AML-193 (cell line): Measurements from ENCODE around the gene MCTP1.

Experiments
- DNase-seq, 2 experiments: peaks; one replicate each; lab custom pipeline; 2025; lab: John Stamatoyannopoulos, UW

The MCTP1 gene

DNA sequence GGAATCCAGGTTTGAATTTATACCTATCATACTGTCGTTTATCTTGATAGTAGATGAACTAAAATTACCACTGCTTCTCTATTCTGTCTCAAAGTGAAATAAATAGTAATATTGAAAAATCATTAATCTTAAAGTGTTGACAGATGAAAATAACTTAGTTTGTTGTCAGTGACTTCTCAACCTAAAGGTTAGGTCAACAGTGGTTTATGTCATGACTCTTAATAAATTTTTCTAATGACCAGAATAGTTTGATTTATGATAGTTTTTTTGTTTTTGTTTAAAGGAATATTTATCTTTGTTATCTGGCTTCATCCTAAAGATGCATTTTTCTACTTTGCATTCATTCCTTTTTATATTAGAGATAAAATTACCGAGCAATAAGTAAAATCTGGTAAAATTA, 585.3 kb downstream of the MCTP1 start:
- no peak for DNase-seq

DNA sequence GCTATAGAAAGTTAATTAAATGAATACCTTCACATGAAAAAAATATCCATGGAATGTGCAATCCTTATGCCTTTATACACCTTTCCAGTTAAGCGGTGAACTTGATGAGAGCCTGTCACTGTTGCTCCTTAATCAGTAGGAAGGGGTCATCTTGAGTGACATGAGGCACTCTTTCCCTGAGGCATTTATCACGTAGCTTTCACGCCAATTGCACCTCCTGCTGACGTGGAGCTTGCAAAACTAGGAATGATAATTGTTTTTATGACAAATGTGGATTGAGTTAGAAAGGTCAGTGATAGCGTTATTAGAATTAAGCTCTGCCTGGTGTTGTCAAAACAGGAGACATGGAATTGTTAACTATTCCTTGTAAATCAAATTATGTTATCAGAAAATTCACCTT, 586.7 kb downstream of the MCTP1 start:
- DNase-seq, result no peak

DNA sequence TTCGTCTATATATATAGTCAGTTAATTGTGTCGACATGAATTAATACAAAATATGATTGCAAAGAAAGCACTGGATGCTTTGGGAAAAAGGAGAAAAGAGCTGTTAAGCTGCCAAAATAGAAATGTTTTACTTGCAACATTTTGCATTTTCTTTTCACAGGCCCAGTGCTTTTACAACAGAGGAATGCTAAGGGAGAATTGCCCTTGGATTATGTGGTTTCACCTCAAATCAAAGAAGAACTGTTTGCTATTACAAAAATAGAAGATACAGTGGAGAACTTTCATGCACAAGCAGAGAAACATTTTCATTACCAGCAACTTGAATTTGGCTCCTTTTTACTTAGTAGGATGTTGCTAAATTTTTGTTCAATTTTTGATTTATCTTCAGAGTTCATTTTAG, 590.2 kb downstream of the MCTP1 start:
- DNase-seq, result no peak

DNA sequence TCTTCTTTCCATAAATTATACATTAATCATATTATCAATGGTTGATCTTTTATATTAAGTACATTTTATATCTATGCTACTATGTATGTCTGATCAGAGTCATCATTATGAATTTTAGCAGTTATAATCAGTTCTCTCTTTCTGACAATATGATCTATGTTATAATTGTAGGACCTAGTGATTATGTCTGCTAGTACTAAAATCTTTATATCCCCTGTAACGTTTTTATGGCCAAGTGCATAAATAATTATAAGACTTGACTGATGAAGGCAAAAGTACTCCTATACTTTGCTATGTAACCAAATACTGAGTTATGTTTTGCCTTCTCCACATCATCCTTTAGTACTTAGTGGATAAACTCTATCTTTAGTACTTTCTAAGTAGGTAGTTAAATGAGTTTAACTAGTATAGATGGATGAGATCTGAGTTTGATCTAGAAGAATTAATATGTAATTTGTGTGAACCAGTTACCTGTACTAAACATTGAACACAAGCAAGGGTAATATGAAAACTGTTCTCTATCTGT, 591.0 kb downstream of the MCTP1 start:
- no peak for DNase-seq

DNA sequence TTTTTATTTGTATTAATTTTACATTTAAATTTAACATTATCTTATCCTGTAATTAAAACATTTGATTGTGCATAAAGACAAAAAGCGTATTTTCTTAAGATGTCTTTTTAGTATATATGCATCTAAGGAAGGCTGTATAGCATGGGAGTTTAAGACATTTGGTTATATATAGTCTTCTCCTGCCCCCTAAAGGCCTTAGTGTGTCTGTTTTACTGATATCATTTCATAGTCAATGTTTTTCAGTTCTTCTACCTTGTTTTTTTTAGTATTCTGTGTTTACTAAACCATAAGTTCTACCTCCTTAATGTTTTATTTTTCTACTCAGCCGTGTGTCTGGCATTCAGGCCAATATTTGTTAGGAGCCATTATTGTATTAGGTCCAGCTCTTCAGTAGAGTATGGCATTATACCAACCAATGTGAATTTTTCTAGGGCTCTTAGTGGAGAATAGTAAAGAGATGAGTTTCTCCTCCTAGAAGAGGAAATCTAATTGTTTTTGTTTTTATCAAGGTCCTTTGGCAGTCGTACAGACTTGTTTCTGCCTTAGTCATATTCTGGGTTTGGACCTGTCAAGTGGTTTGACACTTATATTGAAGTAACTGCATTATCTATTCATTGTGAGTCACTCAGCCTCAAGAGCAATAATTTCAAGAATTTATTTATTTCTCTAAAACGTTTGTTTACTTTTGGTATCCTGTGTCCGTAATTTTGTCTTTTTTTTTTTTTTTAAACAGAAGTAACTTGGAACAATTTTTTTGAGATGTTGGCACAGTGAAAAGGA, 591.7 kb downstream of the MCTP1 start:
- DNase-seq, result peak; percentile 57 to 61

DNA sequence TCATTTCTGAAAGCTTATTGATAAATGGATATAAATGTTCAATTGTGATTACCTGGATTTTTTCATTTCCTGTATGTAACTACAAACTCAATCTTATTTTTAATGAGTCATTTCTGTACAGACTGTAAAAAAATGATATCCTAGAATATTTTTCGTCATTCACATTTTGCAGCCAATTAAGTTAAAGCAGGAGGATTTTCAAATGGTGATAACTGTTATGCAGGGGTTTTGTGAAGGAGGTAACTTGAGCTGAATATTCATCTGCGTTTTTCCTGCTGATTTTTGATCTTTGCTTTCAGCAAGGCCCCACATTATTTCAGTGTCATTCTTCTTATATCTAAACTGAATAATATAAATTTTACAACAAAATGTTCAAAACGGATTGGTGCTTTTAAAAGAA, 592.3 kb downstream of the MCTP1 start:
- DNase-seq, result no peak

DNA sequence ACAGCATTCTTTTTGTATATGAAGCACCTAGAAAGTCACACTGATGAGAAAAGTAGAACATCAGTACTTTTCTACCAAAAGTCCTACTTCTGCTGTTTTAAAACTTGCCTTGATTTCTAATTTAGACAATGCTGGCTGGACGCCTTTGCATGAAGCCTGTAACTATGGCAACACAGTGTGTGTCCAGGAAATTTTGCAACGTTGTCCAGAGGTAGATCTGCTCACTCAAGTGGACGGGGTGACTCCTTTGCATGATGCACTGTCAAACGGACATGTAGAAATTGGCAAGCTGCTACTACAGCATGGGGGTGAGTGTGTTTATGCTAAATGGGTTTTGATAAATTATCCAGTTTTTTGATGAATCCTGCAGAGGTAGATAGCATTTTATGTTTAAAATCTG, 592.9 kb downstream of the MCTP1 start:
- peak in 1 of 2 experiments; percentile 9 for DNase-seq

DNA sequence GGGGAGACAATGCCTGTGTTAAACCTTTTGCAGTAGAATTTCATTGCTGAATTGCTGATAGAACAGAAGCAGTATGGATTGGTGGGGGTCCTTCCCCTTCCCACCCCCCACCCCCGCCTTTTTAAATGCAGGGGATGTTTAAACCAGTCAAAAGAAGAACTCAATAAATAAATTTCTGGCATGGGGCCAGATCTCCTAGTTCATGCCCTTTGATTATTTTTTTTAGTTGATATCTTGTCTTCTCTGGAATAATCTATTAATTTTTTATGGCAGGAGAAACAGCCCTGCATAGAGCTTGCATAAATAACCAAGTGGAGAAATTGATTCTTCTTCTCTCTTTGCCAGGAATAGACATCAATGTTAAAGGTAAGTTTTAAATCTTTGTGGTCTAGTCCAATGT, 593.6 kb downstream of the MCTP1 start:
- DNase-seq, result no peak

DNA sequence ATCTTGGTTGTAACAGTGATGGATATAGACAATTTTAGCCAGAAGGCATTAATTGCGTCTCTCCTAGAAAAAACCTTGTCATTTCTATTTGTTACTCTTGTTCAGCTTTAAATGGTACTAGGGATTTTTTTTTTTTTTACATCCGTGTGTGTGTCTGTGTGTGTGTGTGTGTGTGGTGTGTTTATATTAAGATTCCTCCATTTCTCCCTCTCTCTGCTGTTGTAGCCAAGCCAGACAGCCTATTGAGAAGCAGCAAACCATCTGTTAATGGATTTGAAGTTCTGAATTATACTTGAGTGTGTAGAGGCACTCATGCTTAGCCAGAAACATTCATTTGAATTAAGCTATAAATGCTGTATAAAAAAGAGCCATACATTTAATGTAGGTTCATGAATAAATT, 594.1 kb downstream of the MCTP1 start:
- no peak for DNase-seq

DNA sequence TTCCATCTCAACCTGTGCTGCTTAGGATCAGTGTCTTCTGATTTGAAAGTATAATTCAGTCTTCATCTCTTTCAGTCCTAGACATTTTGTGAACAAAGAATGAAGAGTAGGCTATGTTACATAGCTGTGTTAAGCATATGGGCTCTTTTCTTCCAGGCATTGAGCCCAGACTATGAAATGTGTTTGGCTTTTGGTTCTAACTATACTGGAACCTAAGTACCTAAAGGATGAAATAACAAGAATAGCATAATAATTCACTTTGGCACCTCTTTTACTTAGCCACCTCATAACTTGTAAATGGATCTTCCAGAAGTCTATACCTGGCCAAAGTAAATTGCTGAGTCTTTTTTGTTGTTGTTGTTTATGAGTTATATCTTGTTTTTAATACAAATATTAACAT, 595.0 kb downstream of the MCTP1 start:
- no peak for DNase-seq

DNA sequence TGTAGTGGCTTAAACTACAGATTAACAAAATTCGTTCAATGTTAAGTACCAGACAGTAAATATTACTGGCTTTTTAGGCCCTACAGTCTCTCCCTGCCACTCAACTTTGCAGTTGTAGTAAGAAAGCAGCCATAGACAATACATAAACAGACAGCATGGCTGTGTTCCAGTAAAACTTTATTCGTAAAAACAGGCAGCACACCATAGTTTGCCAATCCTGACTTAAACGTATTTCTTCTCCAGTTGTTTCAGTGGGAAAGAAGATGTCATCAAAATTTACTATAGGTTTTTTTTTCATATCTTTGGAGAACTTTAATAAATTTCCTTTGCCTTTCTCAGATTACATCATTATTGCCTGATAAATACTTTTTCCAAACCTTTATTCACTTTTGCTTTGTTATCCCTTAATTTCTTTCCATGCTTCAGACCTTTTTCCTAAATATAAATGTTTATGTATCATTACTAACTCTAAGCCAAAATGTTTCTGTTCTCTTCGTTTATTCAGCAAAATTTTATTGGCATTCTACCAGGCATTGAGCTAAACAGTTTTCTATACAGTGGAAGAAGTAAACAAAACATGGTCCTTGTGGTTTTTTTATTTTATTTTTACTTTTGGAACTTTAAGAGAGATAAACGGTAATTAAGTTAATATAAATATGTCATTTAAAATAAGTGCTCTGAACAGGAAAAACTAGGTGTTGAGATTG, 601.9 kb downstream of the MCTP1 start:
- DNase-seq, result no peak

DNA sequence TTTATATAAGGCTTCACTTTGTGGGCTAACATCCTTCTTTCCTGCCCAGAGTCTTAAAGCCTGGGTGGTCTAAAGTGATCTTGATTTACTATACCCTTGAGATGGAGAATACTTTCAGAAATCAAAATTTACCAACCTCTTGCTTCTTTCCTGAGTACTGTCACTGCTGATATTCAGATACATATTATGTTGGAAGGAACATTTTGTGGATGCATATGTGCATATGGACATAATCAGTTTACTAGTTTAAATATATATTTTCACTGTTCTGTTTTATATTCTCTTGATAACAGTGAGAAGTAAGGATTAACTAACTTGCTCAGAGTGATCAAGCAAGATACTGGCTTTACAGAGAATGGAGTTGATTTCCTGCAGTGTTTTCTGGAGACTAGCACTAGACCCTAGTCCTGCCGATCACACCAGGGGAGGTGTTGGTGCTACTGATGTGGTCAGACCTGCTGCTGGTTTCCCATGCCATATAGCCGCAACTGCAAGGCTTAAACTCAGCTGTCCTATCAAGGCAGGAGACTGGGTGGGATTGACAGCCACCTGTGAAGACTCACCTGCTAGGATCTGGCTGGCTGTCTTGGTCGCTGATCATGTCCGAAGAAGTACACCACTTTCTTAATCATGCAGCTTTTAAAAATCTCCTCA, 608.8 kb downstream of the MCTP1 start:
- no peak for DNase-seq

DNA sequence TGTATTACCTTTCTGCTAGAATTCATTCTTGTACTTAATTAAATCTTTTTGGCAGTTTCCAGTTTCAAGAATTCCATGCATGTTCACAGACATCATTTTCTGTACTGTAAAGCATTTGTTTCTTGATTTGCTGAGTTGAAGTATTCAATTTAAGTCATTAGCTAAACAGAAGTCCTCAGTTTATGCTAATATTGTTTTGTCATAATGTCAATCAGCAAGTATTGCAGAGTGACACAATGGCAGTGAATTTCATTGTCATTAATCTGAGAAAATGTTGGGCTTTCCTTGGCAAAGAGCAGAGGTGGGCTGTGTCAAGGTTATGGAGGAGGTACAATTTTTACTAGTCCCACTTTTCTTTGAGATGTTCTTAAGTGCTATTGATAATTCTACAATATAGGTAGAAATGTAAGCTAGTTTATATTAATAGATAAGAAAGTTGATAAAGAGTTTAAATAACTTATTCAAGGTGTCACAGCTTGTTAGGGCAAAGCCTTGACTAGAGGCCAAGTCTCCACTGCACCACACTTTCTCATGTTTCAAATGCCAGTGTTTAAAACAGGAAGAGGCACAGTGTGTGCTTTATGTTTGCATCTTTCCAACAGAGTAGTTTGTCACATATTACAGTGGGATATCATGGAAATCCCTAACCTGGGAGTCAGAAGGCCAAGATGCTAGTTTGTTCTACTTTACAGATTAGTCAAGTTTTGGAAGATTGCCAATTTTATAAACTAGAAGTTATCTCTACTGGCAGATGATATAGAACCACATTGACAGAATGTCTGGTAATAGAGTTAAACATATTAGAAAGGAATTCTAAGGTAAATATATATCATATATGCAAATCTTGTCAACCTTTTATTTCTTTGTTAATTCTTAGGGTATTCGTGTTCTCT, 610.2 kb downstream of the MCTP1 start:
- no peak for DNase-seq

DNA sequence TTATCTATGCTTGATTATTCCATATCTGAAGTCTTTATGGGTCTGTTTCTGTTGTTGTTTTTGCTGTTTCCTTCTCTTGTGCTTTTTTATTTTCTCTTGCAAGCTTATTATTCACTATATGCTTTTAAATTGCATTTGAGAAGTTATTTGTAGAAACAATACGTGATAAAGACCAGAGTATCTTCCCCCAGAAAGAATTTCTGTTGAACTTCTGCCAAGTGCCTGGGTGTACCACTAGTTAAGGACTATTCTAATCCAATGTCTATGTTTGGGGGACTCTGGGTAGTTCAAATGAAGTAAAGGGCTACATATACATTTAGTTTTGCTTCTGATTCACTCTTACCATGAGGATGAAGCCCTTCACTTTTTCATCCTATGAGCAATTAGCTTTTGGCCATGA, 612.1 kb downstream of the MCTP1 start:
- no peak for DNase-seq

DNA sequence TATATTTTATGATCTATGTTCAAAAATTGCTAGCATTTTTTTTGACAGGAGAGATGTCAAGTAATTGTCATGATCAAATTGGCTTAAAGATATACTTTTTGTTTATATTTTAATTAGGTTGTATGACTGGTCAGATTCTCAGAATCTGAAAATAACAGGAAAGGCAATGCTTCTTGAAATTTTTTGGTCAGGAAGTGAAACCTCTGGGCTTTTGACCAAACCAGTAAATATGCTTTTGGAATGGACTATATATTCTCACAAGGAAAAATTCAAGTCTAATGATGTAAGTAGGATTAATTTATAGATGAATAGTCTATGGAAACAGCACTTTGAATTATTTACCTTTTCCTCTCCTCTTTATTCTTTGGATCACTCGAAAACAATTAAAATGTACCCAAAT, 614.2 kb downstream of the MCTP1 start:
- DNase-seq, result no peak

DNA sequence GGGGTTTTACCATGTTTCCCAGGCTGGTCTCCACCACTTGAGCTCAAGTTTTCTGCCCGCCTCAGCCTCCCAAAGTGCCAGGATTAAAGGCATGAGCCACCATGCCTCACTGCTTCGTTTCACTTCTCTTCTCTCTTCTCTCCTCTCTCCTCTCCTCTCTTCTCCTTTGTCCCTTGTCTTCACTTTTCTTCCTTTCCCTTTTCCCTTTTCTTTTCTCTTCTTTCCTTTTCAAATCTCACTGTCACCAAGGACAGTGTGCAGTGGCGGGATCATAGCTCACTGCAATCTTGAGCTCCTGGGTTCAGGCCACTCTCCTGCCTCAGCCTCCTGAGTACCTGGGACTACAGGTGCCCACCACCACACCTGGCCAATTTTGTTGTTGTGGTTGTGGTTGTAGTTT, 617.0 kb downstream of the MCTP1 start:
- DNase-seq, result no peak

DNA sequence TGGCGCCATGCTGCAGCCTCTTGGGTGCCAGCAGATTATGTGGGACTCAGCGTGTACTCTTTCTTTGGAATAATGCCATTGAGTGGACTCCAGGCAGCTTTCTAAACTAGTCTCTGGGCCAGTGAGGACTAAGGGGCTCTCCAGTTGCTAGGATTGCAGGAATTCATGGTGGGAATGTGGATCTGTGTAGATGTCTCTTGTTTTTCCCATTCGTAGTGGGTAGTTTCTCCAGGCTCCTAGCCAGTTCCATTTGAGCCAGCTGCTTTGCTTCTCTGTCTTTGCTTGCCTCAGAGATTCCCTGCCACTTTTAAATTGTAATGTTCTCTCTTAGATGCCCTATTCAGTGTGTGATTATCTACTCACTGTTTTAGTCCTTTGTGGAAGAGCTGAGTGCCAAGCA, 623.8 kb downstream of the MCTP1 start:
- DNase-seq, result no peak

DNA sequence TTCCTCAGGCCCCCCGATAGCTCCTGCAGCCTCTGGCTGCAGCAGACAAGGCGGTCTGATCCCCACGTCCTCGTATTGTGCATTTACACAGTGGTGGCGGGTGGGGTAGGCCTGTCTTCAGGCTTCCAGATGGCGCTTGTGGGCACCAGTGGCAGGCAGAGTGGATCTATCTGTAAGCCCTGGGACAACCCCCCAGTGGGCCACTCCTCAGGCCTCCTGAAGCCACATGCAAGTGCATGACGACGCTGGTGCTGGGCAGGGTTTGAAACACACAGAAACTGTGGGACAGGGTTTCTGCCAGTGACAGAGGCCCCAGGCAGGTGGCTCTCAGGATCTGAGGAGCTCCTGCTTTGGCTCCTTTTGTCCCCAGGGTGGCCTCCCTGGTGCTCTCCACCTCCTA, 624.4 kb downstream of the MCTP1 start:
- DNase-seq, result no peak

DNA sequence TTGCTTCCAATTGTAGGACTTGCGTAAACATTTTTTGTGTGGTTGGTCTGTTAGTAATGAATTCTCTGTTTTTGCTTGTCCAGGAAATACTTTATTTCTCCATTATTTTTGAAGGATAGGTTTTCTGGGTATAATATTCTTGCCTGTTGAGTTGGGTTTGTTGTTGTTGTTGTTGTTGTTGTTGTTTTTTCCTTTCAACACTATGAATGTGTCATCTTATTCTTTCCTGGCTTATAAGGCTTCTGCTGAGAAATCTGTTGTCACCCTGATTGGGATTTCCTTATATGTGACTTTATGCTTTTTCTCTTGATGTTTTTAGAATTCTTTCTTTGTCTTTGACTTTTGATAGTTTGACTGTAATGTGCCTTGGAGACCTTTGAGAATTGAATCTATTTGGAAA, 626.6 kb downstream of the MCTP1 start:
- DNase-seq, result no peak
